ENCODE results near the gene SLC6A6. TPM values are rescaled to one million over a fixed set of nuclear protein-coding genes. Genes with fewer than 3 reads are reported as not detected.

The SLC6A6 gene
- polyA plus RNA-seq, 1 donor (not counting 4 experiments of a cell fraction or from before 2014, with no cell fraction given) = 8.3 TPM

DNA sequence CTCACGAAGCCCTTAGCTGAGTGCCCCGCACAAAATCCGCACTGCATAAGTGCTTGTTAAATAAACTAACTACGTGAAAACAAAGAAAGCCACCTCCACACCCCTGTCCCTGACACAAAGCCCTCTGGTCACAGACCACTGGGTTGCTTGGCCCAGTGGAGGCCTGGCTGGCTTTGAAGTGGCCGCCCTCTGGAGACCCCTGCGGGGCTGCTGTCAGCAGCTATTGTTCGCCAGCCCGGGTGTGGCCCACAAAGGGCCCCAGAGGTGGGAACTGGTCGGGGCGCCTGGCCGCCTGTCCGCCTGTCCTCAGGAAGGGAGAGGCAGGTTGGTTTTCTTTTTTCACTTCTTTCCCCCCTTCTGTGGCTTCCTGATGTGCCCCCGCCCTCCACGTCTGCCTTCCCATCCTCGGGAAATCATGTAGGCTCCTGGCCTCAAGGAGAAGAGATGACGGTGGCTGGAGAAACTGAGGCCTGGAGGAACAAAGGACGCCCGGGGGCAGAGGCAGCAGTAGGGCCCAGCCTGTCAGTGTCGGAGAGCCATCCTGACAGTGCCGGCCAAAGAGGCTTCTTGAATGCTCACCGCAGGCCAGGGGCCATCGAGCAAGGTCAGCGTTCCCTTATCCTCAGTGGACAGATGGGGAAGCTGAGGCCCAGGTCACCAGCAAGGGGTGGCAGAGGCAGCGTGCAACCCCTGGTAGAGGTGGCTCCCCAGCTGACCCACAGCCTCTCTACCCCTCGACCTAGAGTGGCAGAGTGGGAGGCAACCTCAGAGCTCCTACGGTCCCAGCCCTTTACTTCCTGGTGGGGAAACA is 61.1 kb downstream of the SLC6A6 start:
- no peak overlapping the region for H3K4me3 ChIP-seq (ENCODE audit: control insufficient read depth in 2 of 3, extremely low read depth in 1 of 3, insufficient read depth in 2 of 3, low read depth in 1 of 3, low read length in 3 of 3)
- dilution Hi-C loops (cut with MboI; ENCODE audit: extremely low pct_ligation_motif_present, low sequenced_read_pairs) = no loop called here
- H3K27ac ChIP-seq (ENCODE audit: control insufficient read depth, insufficient read depth, low read length) = no peak overlapping the region

GRCh38 chr3:14464141-14464465 is 61.7 kb downstream of the SLC6A6 start:
- H3K27me3 ChIP-seq (ENCODE audit: control insufficient read depth, extremely low read depth, insufficient read depth, low read length) = no peaks in the 10 kb centered on the region

More for the DNA sequence above, 61.1 kb downstream of the SLC6A6 start:
- Histone ChIP-seq H3K79me2 (ENCODE audit: control insufficient read depth, insufficient read depth, low read length) (no peaks in the 10 kb centered on the region), H3K9me3 (ENCODE audit: control insufficient read depth, low read depth, low read length) (no peaks in the 10 kb centered on the region), H3K4me1 (ENCODE audit: control insufficient read depth, extremely low read depth, insufficient read depth, low read length) (no peaks in the 10 kb centered on the region), H4K20me1 (ENCODE audit: control insufficient read depth, extremely low read depth, insufficient read depth, low read length) (no peaks in the 10 kb centered on the region), H3K36me3 (ENCODE audit: control insufficient read depth in 2 of 2, extremely low read depth in 1 of 2, insufficient read depth in 2 of 2, low read length in 2 of 2) (peaks cover 4 to 5% of the 10 kb centered on the region in 2 experiments), H3K9ac (ENCODE audit: control insufficient read depth, extremely low read depth, insufficient read depth, low read length) (no peak overlapping the region), H3K27me3 (ENCODE audit: control insufficient read depth, extremely low read depth, insufficient read depth, low read length) (no peaks in the 10 kb centered on the region), H3K4me2 (ENCODE audit: control insufficient read depth, extremely low read depth, insufficient read depth, low read depth, low read length) (no peak overlapping the region), H2AFZ (ENCODE audit: control insufficient read depth, low read length) (no peak overlapping the region), H3K9me1 (ENCODE audit: control insufficient read depth, extremely low read depth, insufficient read depth, low read length) (no peaks in the 10 kb centered on the region)
- DNase-seq (ENCODE audit: low read depth, low spot score) (no peak), FAIRE-seq (no peak)
- TF ChIP-seq CTCF (optimal IDR thresholded peaks at IDR 0.05 in 1 of 3, IDR thresholded peaks at IDR 0.05 in 1 of 3, conservative IDR thresholded peaks at IDR 0.05 in 1 of 3; ENCODE audit: extremely low read depth in 1 of 3, insufficient read depth in 2 of 3, low read length in 3 of 3) (no peak), EZH2 (IDR thresholded peaks at IDR 0.05; ENCODE audit: low read length) (no peak)

More at GRCh38 chr3:14464141-14464465, 61.7 kb downstream of the SLC6A6 start:
- dilution Hi-C loops (cut with MboI; ENCODE audit: extremely low pct_ligation_motif_present, low sequenced_read_pairs) = no loop called here
- H3K27ac ChIP-seq (ENCODE audit: control insufficient read depth, insufficient read depth, low read length) = no peak overlapping the region
- H3K4me2 ChIP-seq (ENCODE audit: control insufficient read depth, extremely low read depth, insufficient read depth, low read depth, low read length) = no peak overlapping the region
- no peak for FAIRE-seq
- no peaks in the 10 kb centered on the region for H3K9me3 ChIP-seq (ENCODE audit: control insufficient read depth, low read depth, low read length)
- no peaks in the 10 kb centered on the region for H3K9me1 ChIP-seq (ENCODE audit: control insufficient read depth, extremely low read depth, insufficient read depth, low read length)
- H3K36me3 ChIP-seq (ENCODE audit: control insufficient read depth in 2 of 2, extremely low read depth in 1 of 2, insufficient read depth in 2 of 2, low read length in 2 of 2) = peaks cover 4 to 5% of the 10 kb centered on the region in 2 experiments
- H4K20me1 ChIP-seq (ENCODE audit: control insufficient read depth, extremely low read depth, insufficient read depth, low read length) = no peaks in the 10 kb centered on the region
- H3K9ac ChIP-seq (ENCODE audit: control insufficient read depth, extremely low read depth, insufficient read depth, low read length) = no peak overlapping the region
- H2AFZ ChIP-seq (ENCODE audit: control insufficient read depth, low read length) = no peak overlapping the region
- no peaks in the 10 kb centered on the region for H3K4me1 ChIP-seq (ENCODE audit: control insufficient read depth, extremely low read depth, insufficient read depth, low read length)
- TF ChIP-seq EZH2 (IDR thresholded peaks at IDR 0.05; ENCODE audit: low read length) (no peak), CTCF (optimal IDR thresholded peaks at IDR 0.05 in 1 of 3, IDR thresholded peaks at IDR 0.05 in 1 of 3, conservative IDR thresholded peaks at IDR 0.05 in 1 of 3; ENCODE audit: extremely low read depth in 1 of 3, insufficient read depth in 2 of 3, low read length in 3 of 3) (no peak)
- no peak overlapping the region for H3K4me3 ChIP-seq (ENCODE audit: control insufficient read depth in 2 of 3, extremely low read depth in 1 of 3, insufficient read depth in 2 of 3, low read depth in 1 of 3, low read length in 3 of 3)
- no peak for DNase-seq (ENCODE audit: low read depth, low spot score)
- no peaks in the 10 kb centered on the region for H3K79me2 ChIP-seq (ENCODE audit: control insufficient read depth, insufficient read depth, low read length)
